D721Med (cell line): ENCODE measurements around the gene CCDC59.

Experiments used
- DNase-seq: peaks from one replicate; pipeline ENCODE4 v3.0.0; 2011; ENCODE audit warnings: low spot score; ENCODE audit not compliant: insufficient read length
- FAIRE-seq: peaks from 2 replicates; lab custom pipeline; 2011; peaks lifted over from hg19 to GRCh38; lab: Jason Lieb, UNC
- TF ChIP-seq, protein P1 (sequence below): IDR thresholded peaks from 2 replicates; pipeline ENCODE4 v1.5.1; 2012; ENCODE audit warnings: mild to moderate bottlenecking, control low read depth; ENCODE audit not compliant: insufficient read depth; ENCODE audit errors: missing control alignments

The CCDC59 gene

GRCh38 chr12:82319276-82319675 is 38.9 kb downstream of the CCDC59 start:
- TF ChIP-seq, protein P1, sequence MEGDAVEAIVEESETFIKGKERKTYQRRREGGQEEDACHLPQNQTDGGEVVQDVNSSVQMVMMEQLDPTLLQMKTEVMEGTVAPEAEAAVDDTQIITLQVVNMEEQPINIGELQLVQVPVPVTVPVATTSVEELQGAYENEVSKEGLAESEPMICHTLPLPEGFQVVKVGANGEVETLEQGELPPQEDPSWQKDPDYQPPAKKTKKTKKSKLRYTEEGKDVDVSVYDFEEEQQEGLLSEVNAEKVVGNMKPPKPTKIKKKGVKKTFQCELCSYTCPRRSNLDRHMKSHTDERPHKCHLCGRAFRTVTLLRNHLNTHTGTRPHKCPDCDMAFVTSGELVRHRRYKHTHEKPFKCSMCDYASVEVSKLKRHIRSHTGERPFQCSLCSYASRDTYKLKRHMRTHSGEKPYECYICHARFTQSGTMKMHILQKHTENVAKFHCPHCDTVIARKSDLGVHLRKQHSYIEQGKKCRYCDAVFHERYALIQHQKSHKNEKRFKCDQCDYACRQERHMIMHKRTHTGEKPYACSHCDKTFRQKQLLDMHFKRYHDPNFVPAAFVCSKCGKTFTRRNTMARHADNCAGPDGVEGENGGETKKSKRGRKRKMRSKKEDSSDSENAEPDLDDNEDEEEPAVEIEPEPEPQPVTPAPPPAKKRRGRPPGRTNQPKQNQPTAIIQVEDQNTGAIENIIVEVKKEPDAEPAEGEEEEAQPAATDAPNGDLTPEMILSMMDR: no peak
- DNase-seq (no peak), FAIRE-seq (peak; percentile 44)

GRCh38 chr12:82314406-82314892 is 43.7 kb downstream of the CCDC59 start:
- no peak for FAIRE-seq

More at GRCh38 chr12:82314406-82314892, 43.7 kb downstream of the CCDC59 start:
- no peak for DNase-seq
- TF ChIP-seq, protein P1: no peak
